GM21723 (cell line): Measurements from ENCODE around the gene PF4V1.
"Not testable (repeated sequence)": the region's sequence is repeated elsewhere in the genome, so short reads cannot be mapped to it uniquely, and the experiment has no call there.

Source experiments
- ATAC-seq: cut with Tn5 transposase; IDR thresholded peaks from one replicate; pipeline ENCODE4 v1.9.1; 2021; ENCODE audit warnings: mild to moderate bottlenecking, moderate library complexity; ENCODE audit not compliant: unreplicated experiment

Gene PF4V1

GRCh38 chr4:73869130-73870055 lies 16.3 kb downstream of the PF4V1 start, which contains the start of gene CXCL1:
Gene CXCL1 (plus strand): TSS chr4:73869393. CDS start chr4:73869471, 78 bp downstream.
- ATAC-seq: no peak

DNA sequence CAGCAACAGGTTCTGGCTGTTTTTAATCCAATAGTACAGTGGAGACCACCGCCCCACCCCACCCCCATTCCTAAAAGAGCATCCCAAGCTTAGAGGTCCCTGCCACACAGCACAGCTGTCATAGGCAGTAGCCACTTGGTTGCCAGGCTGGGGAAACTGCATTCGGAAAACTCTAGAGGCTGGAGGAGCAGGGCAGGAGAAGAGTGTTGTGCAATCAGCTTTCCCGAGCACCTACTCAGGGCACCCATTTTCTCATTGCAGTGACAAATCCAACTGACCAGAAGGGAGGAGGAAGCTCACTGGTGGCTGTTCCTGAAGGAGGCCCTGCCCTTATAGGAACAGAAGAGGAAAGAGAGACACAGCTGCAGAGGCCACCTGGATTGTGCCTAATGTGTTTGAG lies 17.2 kb downstream of the PF4V1 start:
- no peak for ATAC-seq

DNA sequence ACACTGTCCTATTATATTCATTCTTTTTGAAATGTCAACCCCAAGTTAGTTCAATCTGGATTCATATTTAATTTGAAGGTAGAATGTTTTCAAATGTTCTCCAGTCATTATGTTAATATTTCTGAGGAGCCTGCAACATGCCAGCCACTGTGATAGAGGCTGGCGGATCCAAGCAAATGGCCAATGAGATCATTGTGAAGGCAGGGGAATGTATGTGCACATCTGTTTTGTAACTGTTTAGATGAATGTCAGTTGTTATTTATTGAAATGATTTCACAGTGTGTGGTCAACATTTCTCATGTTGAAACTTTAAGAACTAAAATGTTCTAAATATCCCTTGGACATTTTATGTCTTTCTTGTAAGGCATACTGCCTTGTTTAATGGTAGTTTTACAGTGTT lies 17.7 kb downstream of the PF4V1 start:
- no peak for ATAC-seq

DNA sequence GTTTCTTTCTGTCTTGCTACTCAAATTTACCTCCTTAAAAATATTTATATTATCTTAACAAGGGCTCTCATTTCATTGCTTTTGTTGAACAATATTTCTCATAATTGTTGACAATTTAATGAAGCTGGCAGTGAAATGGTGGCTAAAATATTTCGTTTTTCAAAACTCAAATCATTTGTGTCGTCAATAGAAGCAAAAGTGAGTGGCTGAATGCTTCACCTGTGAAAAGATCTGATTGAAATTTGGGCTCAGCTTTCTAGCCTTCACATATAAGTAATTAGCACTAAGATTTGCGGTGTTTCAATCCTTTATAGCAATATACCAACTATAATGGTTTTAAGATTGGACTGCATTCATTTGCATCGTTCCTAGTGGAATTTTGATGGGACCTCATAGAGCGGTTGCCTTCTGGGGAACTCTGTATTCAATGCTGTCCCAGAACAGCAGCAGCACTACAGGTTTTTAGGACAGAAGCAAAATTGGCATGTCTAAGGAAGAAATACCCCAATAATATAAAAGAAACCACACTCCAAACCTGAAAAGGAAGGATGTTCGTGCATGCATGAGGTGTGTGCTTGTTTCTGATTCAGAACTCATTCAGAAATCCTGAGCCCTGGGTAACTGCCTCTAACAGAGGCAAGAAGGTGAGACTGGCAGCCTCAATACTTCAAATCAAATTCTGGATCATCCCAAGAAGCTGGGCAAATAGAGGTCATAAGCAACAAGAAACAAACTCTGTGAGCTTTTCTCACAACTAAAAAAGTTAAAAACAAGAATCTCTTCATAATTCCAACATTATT lies 18.6 kb downstream of the PF4V1 start:
- no peak for ATAC-seq

DNA sequence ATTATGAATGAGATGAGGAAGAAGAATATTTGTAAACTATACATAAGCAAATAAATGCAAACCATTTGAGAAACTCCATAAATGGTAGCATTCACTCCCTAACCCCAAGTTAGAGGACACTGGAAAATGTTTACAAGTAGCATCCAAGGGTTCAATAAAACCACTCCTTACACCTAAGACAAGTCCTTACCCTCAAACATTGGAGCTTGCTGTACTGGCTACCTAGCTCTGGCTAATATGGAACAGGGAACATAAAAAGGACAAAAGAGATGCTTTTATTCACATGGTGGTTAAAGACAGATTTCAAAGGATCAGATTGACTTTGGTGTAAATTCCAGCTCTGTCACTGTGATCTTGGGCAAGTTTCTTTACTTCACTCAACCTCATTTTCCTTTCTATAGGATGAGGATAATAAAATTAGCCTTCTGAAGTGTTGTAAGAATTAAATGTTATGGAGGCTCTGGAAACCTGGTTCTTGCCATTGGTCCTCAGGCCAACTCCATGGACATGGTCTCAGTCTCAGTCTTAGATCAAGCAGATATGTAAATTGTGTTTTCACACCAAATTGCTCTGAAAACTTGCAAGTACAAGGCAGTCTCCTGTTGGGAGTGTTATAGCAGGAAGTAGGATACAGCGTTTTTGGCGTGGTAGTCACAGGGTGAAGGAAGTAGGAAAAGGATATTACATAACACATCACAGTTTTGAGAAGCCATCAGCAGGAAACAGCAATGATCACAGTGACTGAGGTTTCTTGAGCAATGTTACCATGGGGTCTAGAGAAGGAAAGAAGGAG lies 19.4 kb downstream of the PF4V1 start:
- ATAC-seq: no peak

- no peak for ATAC-seq
These were observed 21.3 kb downstream of the PF4V1 start for GRCh38 chr4:73874386-73874785.

DNA sequence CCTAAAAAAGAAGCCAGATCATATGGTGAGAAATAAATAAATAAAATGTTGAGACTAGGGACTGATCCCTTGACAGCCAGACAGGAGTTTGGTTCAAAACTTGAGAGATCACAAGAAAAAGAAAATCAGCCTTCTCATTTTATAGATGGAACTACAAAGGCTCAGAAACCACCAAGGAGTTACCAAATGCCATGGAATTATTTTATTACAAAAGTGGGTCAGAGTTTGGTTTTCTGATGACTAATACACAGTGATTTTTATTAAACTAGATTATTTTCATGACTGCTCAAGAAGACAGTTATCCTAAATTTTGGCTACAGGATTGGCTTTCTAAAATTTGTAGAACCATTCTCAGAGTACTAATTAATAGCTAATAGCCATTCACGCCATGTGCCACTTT lies 22.3 kb downstream of the PF4V1 start:
- no peak for ATAC-seq

DNA sequence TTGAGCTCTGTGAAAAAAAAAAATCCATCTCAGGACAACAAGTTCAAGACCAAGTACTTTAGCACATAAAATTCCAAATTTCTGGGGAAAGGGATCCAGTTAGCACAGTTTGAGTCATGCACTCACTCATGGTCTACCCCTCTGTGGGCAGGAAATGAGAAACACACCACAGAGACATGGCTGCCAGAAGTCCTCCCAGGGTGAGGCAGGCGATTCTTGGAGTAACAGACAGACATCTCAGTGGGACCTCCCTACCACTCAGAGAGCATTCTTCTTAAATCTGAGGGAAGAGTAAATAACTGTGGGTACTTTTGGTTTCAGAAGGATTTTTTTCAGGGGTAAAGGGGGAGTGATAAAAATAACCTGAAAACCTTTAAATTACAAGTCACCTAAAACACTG lies 30.2 kb downstream of the PF4V1 start:
- no peak for ATAC-seq

DNA sequence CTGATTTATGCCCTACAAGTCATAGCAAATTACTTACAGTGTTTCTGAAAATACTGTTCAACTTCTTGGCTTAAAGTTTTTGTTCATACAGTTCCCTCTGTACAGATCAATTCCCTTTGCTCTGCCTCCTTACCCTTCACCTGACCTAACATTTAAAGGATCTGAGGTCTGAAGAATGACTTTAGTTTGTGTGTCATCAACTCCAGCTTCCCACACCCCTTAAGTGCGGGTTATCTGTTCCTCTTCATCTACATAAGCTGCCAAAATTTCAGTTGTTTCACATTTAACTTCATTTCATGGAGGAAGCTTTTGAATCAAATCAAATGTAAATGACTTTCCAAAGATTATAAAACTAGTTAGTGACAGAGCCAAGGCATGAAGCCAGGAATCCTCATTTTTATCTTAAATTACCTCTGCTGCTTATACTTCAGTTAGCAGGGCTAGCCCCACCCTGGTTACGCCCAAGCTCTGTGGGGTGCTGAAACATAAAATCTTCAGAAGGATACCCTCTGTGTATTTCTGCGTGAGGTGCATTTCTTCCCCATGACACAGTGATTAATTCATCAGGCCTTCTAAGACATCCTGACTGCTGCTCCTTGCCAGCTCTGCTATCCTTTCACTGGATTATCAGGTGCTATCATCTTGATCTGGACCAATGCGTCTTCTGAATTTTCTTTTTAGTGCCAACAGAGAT lies 32.6 kb downstream of the PF4V1 start:
- ATAC-seq: no peak

GRCh38 chr4:73891326-73891725 lies 38.2 kb downstream of the PF4V1 start:
- ATAC-seq: no peak

DNA sequence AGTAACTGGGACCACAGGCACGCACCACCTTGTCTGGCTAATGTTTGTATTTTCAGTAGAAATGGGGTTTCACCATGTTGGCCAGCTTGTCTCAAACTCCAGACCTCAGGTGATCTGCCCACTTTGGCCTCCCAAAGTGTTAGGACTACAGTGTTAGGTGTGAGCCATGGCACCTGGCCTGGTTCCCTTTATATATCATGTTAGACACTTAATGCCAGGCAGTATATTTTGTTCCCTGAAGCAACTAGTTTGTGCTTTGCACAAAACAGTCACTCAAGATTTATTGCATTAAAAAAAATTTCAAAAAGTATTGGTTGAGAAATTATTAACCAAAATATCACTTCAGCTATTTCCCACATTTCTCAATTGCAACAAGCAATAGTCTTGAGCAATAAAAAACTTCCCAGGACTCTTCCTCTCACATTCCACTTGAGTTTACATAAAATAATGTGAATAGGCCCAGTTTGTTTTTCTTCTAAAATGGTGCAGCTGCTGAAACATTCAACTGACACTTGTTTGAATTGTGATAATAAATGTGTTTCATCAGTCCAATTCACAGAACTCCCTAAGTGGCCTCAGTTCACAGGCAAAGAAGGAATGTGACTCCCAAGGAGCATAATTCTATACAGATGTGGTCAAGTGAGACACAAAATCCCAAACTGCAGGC lies 38.8 kb downstream of the PF4V1 start:
- ATAC-seq: no peak

DNA sequence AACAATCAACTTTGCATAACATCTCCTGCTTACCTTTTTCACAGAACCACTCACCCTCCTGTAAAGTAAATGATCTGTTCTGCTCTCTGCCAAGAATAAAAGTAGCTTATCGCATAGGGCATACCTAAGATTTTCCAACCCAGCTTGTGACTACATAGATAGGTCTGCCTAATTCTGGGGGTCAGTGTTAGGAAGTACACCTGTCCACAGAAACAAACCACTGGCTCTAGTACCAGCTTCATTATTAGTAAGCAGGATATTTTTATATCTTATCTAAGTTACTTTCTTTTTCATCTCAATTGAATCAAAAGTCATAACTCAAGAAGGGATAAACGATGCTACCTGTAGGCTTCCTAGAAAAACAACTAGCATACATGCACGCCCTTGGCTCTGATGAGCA lies 39.9 kb downstream of the PF4V1 start:
- no peak for ATAC-seq

DNA sequence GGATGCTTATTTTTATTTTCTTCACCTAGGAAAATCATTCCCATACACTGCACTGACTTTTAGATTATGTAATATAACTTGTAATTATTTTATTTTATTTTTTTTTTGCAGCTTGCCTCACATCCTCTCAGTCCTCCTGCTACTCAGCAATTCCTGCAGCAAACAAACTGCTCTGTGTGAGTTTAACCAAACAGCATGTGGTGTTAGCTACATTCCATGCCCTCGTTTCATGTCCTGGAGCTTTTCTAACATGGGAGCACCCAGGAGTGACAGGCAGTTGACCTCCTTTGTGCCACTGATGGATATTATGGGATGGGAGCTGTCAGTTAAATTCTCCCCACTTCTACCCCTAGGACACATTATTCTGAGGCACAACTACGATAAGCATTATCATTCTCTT lies 40.9 kb downstream of the PF4V1 start:
- no peak for ATAC-seq

DNA sequence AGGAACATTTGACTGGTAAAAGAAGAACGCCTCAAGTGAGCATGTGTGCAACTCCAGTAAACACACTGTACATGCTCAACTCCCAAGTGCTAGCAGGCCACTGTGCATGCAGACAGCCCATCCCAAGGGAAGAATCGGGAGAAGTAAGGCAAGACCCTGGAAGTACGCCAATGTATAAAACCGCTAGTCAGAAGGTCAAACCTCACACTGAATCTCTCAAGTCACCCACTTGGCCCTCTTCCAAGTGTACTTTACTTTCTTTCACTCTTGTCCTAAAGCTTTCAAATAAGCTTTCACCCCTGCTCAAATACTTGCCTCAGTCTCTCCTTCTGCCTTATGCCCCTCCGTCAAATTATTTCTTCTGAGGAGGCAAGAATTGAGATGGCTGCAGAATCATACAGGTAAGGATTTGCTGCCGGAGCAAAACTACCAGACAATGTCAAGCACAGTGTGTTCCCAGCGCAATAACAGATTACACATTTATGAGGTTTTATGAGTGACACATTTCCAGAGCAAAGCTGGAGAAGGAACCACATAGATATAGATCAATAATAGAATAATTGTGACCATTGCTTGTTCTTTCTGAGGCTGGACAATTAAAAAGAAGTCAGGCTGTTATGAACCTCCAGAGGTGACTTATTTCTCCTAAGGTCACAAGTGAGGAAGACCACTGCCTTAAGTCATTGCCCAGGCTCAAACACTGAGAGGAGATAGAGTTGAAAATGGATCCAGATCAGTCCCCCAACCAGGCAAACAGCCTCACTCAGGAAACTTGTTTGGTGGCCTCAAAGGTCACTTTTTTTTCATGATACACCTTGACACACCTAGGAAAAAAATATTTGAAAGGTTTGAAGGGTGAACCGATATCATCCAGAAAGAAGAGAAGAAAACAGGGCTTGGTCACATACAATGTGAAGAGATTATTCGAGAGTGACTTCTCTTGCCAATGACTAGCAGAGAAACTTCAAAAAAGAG lies 42.4 kb downstream of the PF4V1 start:
- ATAC-seq: no peak

- no peak for ATAC-seq
These were observed 43.3 kb downstream of the PF4V1 start for GRCh38 chr4:73896416-73896815.

- ATAC-seq: no peak
These were observed 44.5 kb downstream of the PF4V1 start for GRCh38 chr4:73897380-73898136.

DNA sequence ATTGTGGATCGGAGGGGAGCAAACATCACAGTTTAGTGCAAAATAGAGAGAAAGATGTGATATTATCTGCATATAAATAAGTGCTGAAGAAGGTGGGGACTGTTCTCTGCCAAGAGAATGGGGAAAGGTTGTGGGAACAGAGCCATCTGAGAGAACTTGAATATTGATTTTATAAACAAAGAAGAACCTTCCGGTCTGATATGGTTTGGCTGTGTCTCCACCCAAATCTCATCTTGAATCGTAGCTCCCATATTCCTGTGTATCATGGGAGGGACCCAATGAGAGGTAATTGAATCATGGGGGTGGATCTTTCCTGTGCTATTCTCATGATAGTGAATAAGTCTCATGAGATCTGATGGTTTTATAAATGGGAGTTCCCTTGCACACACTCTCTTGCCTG lies 46.2 kb downstream of the PF4V1 start:
- not testable (repeated sequence) for ATAC-seq

DNA sequence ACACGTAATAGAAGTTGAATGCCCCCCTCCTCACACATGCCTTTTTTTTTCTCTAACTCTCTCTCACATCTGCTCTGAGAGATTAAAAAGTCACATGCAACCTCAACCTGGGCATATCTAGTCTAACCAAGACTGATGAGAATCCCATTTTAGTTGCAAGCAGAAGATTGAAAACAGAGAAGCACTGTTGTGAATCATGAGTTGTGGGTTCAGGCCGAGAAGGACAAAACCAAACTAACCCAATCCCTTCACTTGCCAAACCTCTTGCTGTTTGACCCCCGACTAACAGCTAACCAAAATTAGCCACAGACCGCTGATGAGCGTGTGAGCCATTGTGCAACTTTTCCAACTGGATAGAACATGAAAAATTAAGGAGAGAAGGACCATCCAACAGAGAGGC lies 47.9 kb downstream of the PF4V1 start:
- ATAC-seq: no peak
